Mesenchymal stem cell (in vitro differentiated cells and primary cell): Measurements from ENCODE around the gene IL17C. TPM values are rescaled to one million over a fixed set of nuclear protein-coding genes. Genes with fewer than 3 reads are reported as not detected.
A peak's percentile ranks its signal among the peaks of the same experiment; 100 is the strongest.

Experiments used
- DNase-seq: peaks from one replicate; pipeline ENCODE4 v3.0.0-alpha.2; 2013
- H2AFZ ChIP-seq: one replicate; pipeline ENCODE4 v1.6.1; 2013; ENCODE audit warnings: low read depth, mild to moderate bottlenecking, control low read depth, inconsistent platforms, low read length, moderate library complexity
- H2AK5ac ChIP-seq: 2 replicates; pipeline ENCODE4 v1.6.1; 2013; ENCODE audit warnings: low read length, moderate library complexity, mild to moderate bottlenecking, inconsistent platforms; ENCODE audit not compliant: severe bottlenecking
- H2BK120ac ChIP-seq: one replicate; pipeline ENCODE4 v1.6.1; 2013; ENCODE audit warnings: low read depth, mild to moderate bottlenecking, inconsistent platforms, low read length, moderate library complexity
- H2BK12ac ChIP-seq, 2 experiments: one replicate each; pipeline ENCODE4 v1.6.1; 2013; ENCODE audit warnings: inconsistent platforms in 2 of 2, low read length in 2 of 2, mild to moderate bottlenecking in 2 of 2, moderate library complexity in 2 of 2, control low read depth in 1 of 2
- H2BK15ac ChIP-seq: one replicate; pipeline ENCODE4 v1.6.1; 2013; ENCODE audit warnings: mild to moderate bottlenecking, low read depth, inconsistent platforms; ENCODE audit not compliant: poor library complexity, severe bottlenecking
- H2BK5ac ChIP-seq: 2 replicates; pipeline ENCODE4 v1.6.1; 2013; ENCODE audit warnings: low read depth, mild to moderate bottlenecking, low read length, control low read depth, inconsistent platforms; ENCODE audit not compliant: poor library complexity, severe bottlenecking
- H3K14ac ChIP-seq, 2 experiments: one replicate each; pipeline ENCODE4 v1.6.1; 2013; ENCODE audit warnings: inconsistent platforms in 2 of 2, low read length in 2 of 2, control low read depth in 1 of 2, mild to moderate bottlenecking in 1 of 2, moderate library complexity in 1 of 2
- H3K18ac ChIP-seq, 2 experiments: one replicate each; pipeline ENCODE4 v1.6.1; 2013; ENCODE audit warnings: inconsistent platforms in 2 of 2, low read length in 2 of 2, control low read depth in 1 of 2, low read depth in 1 of 2, mild to moderate bottlenecking in 1 of 2
- H3K23ac ChIP-seq, 2 experiments: one replicate each; pipeline ENCODE4 v1.6.1; 2013; ENCODE audit warnings: inconsistent platforms in 2 of 2, low read length in 2 of 2, mild to moderate bottlenecking in 2 of 2, moderate library complexity in 2 of 2, control low read depth in 1 of 2
- H3K27ac ChIP-seq: 2 replicates; pipeline ENCODE4 v1.5.1; 2013; ENCODE audit warnings: mild to moderate bottlenecking, moderate library complexity, low read length, control low read depth, inconsistent platforms; ENCODE audit not compliant: poor library complexity, severe bottlenecking
- H3K27me3 ChIP-seq, 2 experiments: 2 replicates each; pipeline versions ENCODE4 v1.6.1 to v1.7.0; 2013; ENCODE audit warnings: low read length in 2 of 2, mild to moderate bottlenecking in 2 of 2, moderate library complexity in 2 of 2, control low read depth in 1 of 2, inconsistent platforms in 1 of 2; ENCODE audit not compliant: control insufficient read depth in 1 of 2, insufficient read depth in 1 of 2
- H3K36me3 ChIP-seq, 2 experiments: 2 replicates each; pipeline versions ENCODE4 v1.6.1 to v1.7.0; 2013; ENCODE audit warnings: low read length in 2 of 2, control low read depth in 1 of 2, inconsistent platforms in 1 of 2, low read depth in 1 of 2, mild to moderate bottlenecking in 1 of 2; ENCODE audit not compliant: insufficient read depth in 2 of 2, control insufficient read depth in 1 of 2
- H3K4ac ChIP-seq, 2 experiments: one replicate each; pipeline ENCODE4 v1.6.1; 2013; ENCODE audit warnings: inconsistent platforms in 2 of 2, low read length in 2 of 2, mild to moderate bottlenecking in 2 of 2, moderate library complexity in 2 of 2, control low read depth in 1 of 2, low read depth in 1 of 2
- H3K4me1 ChIP-seq: 2 replicates; pipeline ENCODE4 v1.6.1; 2013; ENCODE audit warnings: low read depth, low read length, control low read depth; ENCODE audit not compliant: control insufficient read depth, insufficient read depth
- H3K4me2 ChIP-seq: 2 replicates; pipeline ENCODE4 v1.6.1; 2013; ENCODE audit warnings: low read length, mild to moderate bottlenecking, inconsistent platforms; ENCODE audit not compliant: poor library complexity, severe bottlenecking
- H3K4me3 ChIP-seq, 2 experiments: 2 replicates each; pipeline versions ENCODE4 v1.5.1 to v1.7.0; 2013; ENCODE audit warnings: low read length in 2 of 2, mild to moderate bottlenecking in 2 of 2, control low read depth in 1 of 2, low read depth in 1 of 2; ENCODE audit not compliant: insufficient read depth in 1 of 2
- H3K79me1 ChIP-seq: replicated peaks from 2 replicates; pipeline ENCODE4 v1.6.1; 2013; ENCODE audit warnings: mild to moderate bottlenecking, control low read depth, low read length, inconsistent platforms; ENCODE audit not compliant: poor library complexity, severe bottlenecking
- H3K9ac ChIP-seq: 2 replicates; pipeline ENCODE4 v1.7.0; 2013; ENCODE audit warnings: mild to moderate bottlenecking, low read length, moderate library complexity
- H3K9me3 ChIP-seq: 2 replicates; pipeline ENCODE4 v1.7.0; 2013; ENCODE audit warnings: mild to moderate bottlenecking, low read length; ENCODE audit not compliant: control insufficient read depth
- H4K8ac ChIP-seq: one replicate; pipeline ENCODE4 v1.6.1; 2013; ENCODE audit warnings: inconsistent platforms, mild to moderate bottlenecking, low read length, moderate library complexity
- H4K91ac ChIP-seq: one replicate; pipeline ENCODE4 v1.6.1; 2013; ENCODE audit warnings: mild to moderate bottlenecking, low read length, inconsistent platforms
- WGBS: methylation state at CpG from one replicate; pipeline ENCODE4 v1.1.7; 2013; ENCODE audit warnings: mixed read lengths; 5-methylcytosine and 5-hydroxymethylcytosine counted together
- polyA plus RNA-seq, 2 experiments: library from polyadenylated mRNA; stranded (reverse); fragments of 200-250 nt; gene quantifications; one replicate each; pipeline ENCODE4 v1.2.3, GENCODE V29; 2013

The IL17C gene
- 0.12 TPM for polyA plus RNA-seq (2013, experiment 1 of 2)
- 0.11 TPM for polyA plus RNA-seq (2013, experiment 2 of 2)

GRCh38 chr16:88638323-88639230 lies at the start of gene IL17C:
Gene IL17C, plus strand, starts transcription at chr16:88638572. Its CDS starts 70 bp downstream, at chr16:88638642.
- no peak within 1 kb of the TSS for H3K14ac ChIP-seq
- no peak within 1 kb of the TSS for H4K8ac ChIP-seq
- H3K4me2 ChIP-seq: no peak within 1 kb of the TSS
- H3K18ac ChIP-seq: no peak within 1 kb of the TSS
- peaks cover 0 to 19% of the 10 kb centered on the region in 2 experiments for H3K36me3 ChIP-seq
- peak within 1 kb of the TSS in 1 of 2 experiments; percentile 24 for H2BK12ac ChIP-seq
- H2BK120ac ChIP-seq: no peak within 1 kb of the TSS
- no peak within 1 kb of the TSS for H3K27ac ChIP-seq
- H3K9ac ChIP-seq: no peak within 1 kb of the TSS
- peaks cover 25% of the 10 kb centered on the region for H3K4me1 ChIP-seq
- H3K23ac ChIP-seq: no peak within 1 kb of the TSS
- 69% methylated on average over 25 of the region's 27 CpGs for WGBS
- H3K27me3 ChIP-seq: peaks cover 26 to 58% of the 10 kb centered on the region in 2 experiments
- H2AFZ ChIP-seq: no peak within 1 kb of the TSS
- no peak for DNase-seq
- H2BK5ac ChIP-seq: no peak within 1 kb of the TSS
- H2BK15ac ChIP-seq: no peak within 1 kb of the TSS
- H3K9me3 ChIP-seq: no peaks in the 10 kb centered on the region
- no peak within 1 kb of the TSS for H4K91ac ChIP-seq
- H3K79me1 ChIP-seq: no peaks in the 10 kb centered on the region
- no peak within 1 kb of the TSS for H3K4ac ChIP-seq
- no peak within 1 kb of the TSS for H3K4me3 ChIP-seq
- no peak within 1 kb of the TSS for H2AK5ac ChIP-seq

GRCh38 chr16:88588754-88589153 lies 49.6 kb upstream of the IL17C start:
- Histone ChIP-seq H4K91ac (no peak overlapping the region), H4K8ac (no peak overlapping the region), H3K4me3 (no peak overlapping the region), H3K18ac (no peak overlapping the region), H3K9me3 (no peaks in the 10 kb centered on the region), H3K79me1 (peaks cover 41% of the 10 kb centered on the region), H2BK15ac (no peak overlapping the region), H3K27me3 (no peaks in the 10 kb centered on the region), H3K14ac (no peak overlapping the region), H2BK120ac (no peak overlapping the region), H3K36me3 (peaks cover 60 to 65% of the 10 kb centered on the region in 2 experiments), H2BK12ac (no peak overlapping the region), H2AFZ (no peak overlapping the region), H2AK5ac (no peak overlapping the region), H3K4ac (no peak overlapping the region), H3K9ac (no peak overlapping the region), H3K23ac (no peak overlapping the region), H2BK5ac (no peak overlapping the region), H3K4me1 (peaks cover 9% of the 10 kb centered on the region), H3K27ac (no peak overlapping the region), H3K4me2 (no peak overlapping the region)
- no peak for DNase-seq
- 94% methylated on average over 6 of the region's 6 CpGs for WGBS

- Histone ChIP-seq H3K18ac (no peak overlapping the region), H3K23ac (no peak overlapping the region), H4K91ac (no peak overlapping the region), H2BK15ac (no peak overlapping the region), H3K4me3 (no peak overlapping the region), H2AK5ac (no peak overlapping the region), H2BK120ac (no peak overlapping the region), H4K8ac (no peak overlapping the region), H3K9me3 (no peaks in the 10 kb centered on the region), H3K9ac (no peak overlapping the region), H2BK5ac (no peak overlapping the region), H3K27ac (no peak overlapping the region), H3K79me1 (peaks cover 40% of the 10 kb centered on the region), H3K14ac (no peak overlapping the region), H3K27me3 (no peaks in the 10 kb centered on the region), H3K4me2 (no peak overlapping the region), H2BK12ac (no peak overlapping the region), H3K36me3 (peaks cover 60 to 70% of the 10 kb centered on the region in 2 experiments), H3K4me1 (peaks cover 11% of the 10 kb centered on the region), H3K4ac (no peak overlapping the region), H2AFZ (no peak overlapping the region)
- no peak for DNase-seq
- 95% methylated on average over 11 of the region's 11 CpGs for WGBS
Measured at GRCh38 chr16:88589441-88589840, 48.9 kb upstream of the IL17C start.

GRCh38 chr16:88591577-88592021 lies 46.8 kb upstream of the IL17C start:
- WGBS: 98% methylated on average over 10 of the region's 10 CpGs
- Histone ChIP-seq H3K27me3 (no peaks in the 10 kb centered on the region), H2BK5ac (no peak overlapping the region), H3K4me1 (peaks cover 8% of the 10 kb centered on the region), H3K9me3 (no peaks in the 10 kb centered on the region), H3K4ac (no peak overlapping the region), H2AK5ac (no peak overlapping the region), H3K36me3 (peaks cover 49 to 60% of the 10 kb centered on the region in 2 experiments), H3K18ac (no peak overlapping the region), H2AFZ (no peak overlapping the region), H2BK12ac (no peak overlapping the region), H3K14ac (no peak overlapping the region), H3K9ac (no peak overlapping the region), H4K91ac (no peak overlapping the region), H3K4me3 (no peak overlapping the region), H3K23ac (no peak overlapping the region), H4K8ac (no peak overlapping the region), H3K27ac (no peak overlapping the region), H2BK15ac (no peak overlapping the region), H2BK120ac (no peak overlapping the region), H3K79me1 (peaks cover 28% of the 10 kb centered on the region), H3K4me2 (no peak overlapping the region)
- no peak for DNase-seq
